Measurements from ENCODE around the gene SLC25A1. TPM values are rescaled to one million over a fixed set of nuclear protein-coding genes. Genes with fewer than 3 reads are reported as not detected.

The SLC25A1 gene
- total and polyA plus RNA-seq, 2 experiments from 2014 or later, result 187 to 422 TPM

- no peak overlapping the region for H2AFZ ChIP-seq
- no peak overlapping the region for H3K4me3 ChIP-seq
- H3K79me2 ChIP-seq, result no peaks in the 10 kb centered on the region
- no peaks in the 10 kb centered on the region for H3K4me1 ChIP-seq (ENCODE audit: insufficient read depth)
- 93% methylated on average over 9 of the region's 9 CpGs for WGBS (ENCODE audit: low lambda C conversion rate, missing lambda C conversion rate)
- no peaks in the 10 kb centered on the region for H3K27me3 ChIP-seq
- no peak overlapping the region for H3K4me2 ChIP-seq
- DNase-seq (ENCODE audit: low spot score), result no peak
- no peaks in the 10 kb centered on the region for H3K36me3 ChIP-seq (replicated peaks; ENCODE audit: insufficient read depth, low read depth)
- H3K9me3 ChIP-seq (ENCODE audit: low read depth), result no peaks in the 10 kb centered on the region
- H3K27ac ChIP-seq, result no peak overlapping the region
- TF ChIP-seq CTCF (IDR thresholded peaks at IDR 0.05; ENCODE audit: poor library complexity) (no peak), EZH2phosphoT487 (IDR thresholded peaks at IDR 0.05; ENCODE audit: low read depth, severe bottlenecking, unreplicated experiment) (no peak), EZH2 (IDR thresholded peaks at IDR 0.05; ENCODE audit: borderline replicate concordance) (no peak)
- H3K9me2 ChIP-seq (replicated peaks; ENCODE audit: insufficient read depth), result no peaks in the 10 kb centered on the region
- no peaks in the 10 kb centered on the region for H4K20me1 ChIP-seq (ENCODE audit: insufficient read depth, poor library complexity, severe bottlenecking)
These were observed 44.6 kb upstream of the SLC25A1 start for GRCh38 chr22:19223110-19223509.

- no peak overlapping the region for H3K27ac ChIP-seq
- H3K4me3 ChIP-seq, result no peak overlapping the region
- 95% methylated on average over 11 of the region's 11 CpGs for WGBS (ENCODE audit: low lambda C conversion rate, missing lambda C conversion rate)
- TF ChIP-seq EZH2phosphoT487 (IDR thresholded peaks at IDR 0.05; ENCODE audit: low read depth, severe bottlenecking, unreplicated experiment), result no peak
- no peak for TF ChIP-seq CTCF (IDR thresholded peaks at IDR 0.05; ENCODE audit: poor library complexity)
- no peak for TF ChIP-seq EZH2 (IDR thresholded peaks at IDR 0.05; ENCODE audit: borderline replicate concordance)
- H3K36me3 ChIP-seq (replicated peaks; ENCODE audit: insufficient read depth, low read depth), result no peaks in the 10 kb centered on the region
- no peaks in the 10 kb centered on the region for H3K79me2 ChIP-seq
- no peaks in the 10 kb centered on the region for H3K4me1 ChIP-seq (ENCODE audit: insufficient read depth)
- no peak overlapping the region for H2AFZ ChIP-seq
- H3K4me2 ChIP-seq, result no peak overlapping the region
- no peaks in the 10 kb centered on the region for H3K27me3 ChIP-seq
- H4K20me1 ChIP-seq (ENCODE audit: insufficient read depth, poor library complexity, severe bottlenecking), result no peaks in the 10 kb centered on the region
- no peaks in the 10 kb centered on the region for H3K9me3 ChIP-seq (ENCODE audit: low read depth)
- no peak for DNase-seq (ENCODE audit: low spot score)
- H3K9me2 ChIP-seq (replicated peaks; ENCODE audit: insufficient read depth), result no peaks in the 10 kb centered on the region
These were observed 43.9 kb upstream of the SLC25A1 start for GRCh38 chr22:19222242-19223005.

- Histone ChIP-seq H4K20me1 (ENCODE audit: insufficient read depth, poor library complexity, severe bottlenecking) (no peaks in the 10 kb centered on the region), H3K9me3 (ENCODE audit: low read depth) (no peaks in the 10 kb centered on the region), H3K4me2 (no peak overlapping the region), H2AFZ (no peak overlapping the region), H3K27me3 (no peaks in the 10 kb centered on the region), H3K27ac (no peak overlapping the region), H3K36me3 (replicated peaks; ENCODE audit: insufficient read depth, low read depth) (no peaks in the 10 kb centered on the region), H3K4me3 (no peak overlapping the region), H3K4me1 (ENCODE audit: insufficient read depth) (no peaks in the 10 kb centered on the region), H3K79me2 (no peaks in the 10 kb centered on the region), H3K9me2 (replicated peaks; ENCODE audit: insufficient read depth) (no peaks in the 10 kb centered on the region)
- DNase-seq (ENCODE audit: low spot score), result no peak
- TF ChIP-seq EZH2 (IDR thresholded peaks at IDR 0.05; ENCODE audit: borderline replicate concordance) (no peak), EZH2phosphoT487 (IDR thresholded peaks at IDR 0.05; ENCODE audit: low read depth, severe bottlenecking, unreplicated experiment) (no peak), CTCF (IDR thresholded peaks at IDR 0.05; ENCODE audit: poor library complexity) (no peak)
- 94% methylated on average over 3 of the region's 3 CpGs for WGBS (ENCODE audit: low lambda C conversion rate, missing lambda C conversion rate)
These were observed 42.3 kb upstream of the SLC25A1 start for GRCh38 chr22:19220867-19221266.
